Measurements from ENCODE around the gene SAMMSON. TPM values are rescaled to one million over a fixed set of nuclear protein-coding genes. Genes with fewer than 3 reads are reported as not detected.

The SAMMSON gene
- total and polyA plus RNA-seq, 4 donors, result not detected

DNA sequence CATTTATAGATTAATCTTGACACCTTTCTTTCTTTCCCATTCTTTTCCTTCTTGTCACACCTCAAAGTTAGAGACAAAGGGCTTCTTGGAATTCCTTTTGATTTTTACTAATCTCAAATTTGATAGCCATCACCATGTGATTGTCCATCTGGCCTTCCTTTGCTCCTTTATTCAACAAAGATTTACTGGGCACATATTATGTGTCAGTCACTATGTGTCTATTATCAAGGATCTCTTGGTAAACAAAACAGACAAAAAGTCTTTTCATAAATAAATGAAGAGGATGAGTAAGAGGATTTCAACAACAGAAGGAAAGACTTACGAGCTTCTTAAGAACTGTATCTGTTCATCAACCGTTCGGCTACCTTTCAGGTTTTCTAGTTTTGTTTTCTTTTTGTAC lies 56.5 kb downstream of the SAMMSON start:
- H3K4me1 ChIP-seq (ENCODE audit: control insufficient read depth in 4 of 4, insufficient read depth in 4 of 4, low read length in 3 of 4), result no peaks in the 10 kb centered on the region
- 90% methylated on average over 3 of the region's 3 CpGs for WGBS
- no peaks in the 10 kb centered on the region for H3K36me3 ChIP-seq (ENCODE audit: control insufficient read depth in 4 of 4, insufficient read depth in 3 of 4, low read depth in 1 of 4, low read length in 3 of 4)
- H3K27ac ChIP-seq (ENCODE audit: low read depth in 1 of 2, low read length in 2 of 2), result no peak overlapping the region
- no peak overlapping the region for H3K9ac ChIP-seq (ENCODE audit: low read depth in 1 of 2, low read length in 2 of 2)
- no peak for DNase-seq (ENCODE audit: low spot score)
- H3K27me3 ChIP-seq (ENCODE audit: control insufficient read depth in 4 of 4, insufficient read depth in 4 of 4, low read length in 3 of 4), result peaks cover 0 to 4% (median 0%) of the 10 kb centered on the region in 4 donors
- TF ChIP-seq, protein P1, sequence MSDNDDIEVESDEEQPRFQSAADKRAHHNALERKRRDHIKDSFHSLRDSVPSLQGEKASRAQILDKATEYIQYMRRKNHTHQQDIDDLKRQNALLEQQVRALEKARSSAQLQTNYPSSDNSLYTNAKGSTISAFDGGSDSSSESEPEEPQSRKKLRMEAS (IDR thresholded peaks at IDR 0.05), result no peak
- no peak overlapping the region for H3K4me3 ChIP-seq (ENCODE audit: low read depth in 1 of 3, low read length in 3 of 3)
- no peaks in the 10 kb centered on the region for H3K9me3 ChIP-seq (ENCODE audit: control insufficient read depth in 4 of 4, low read length in 3 of 4)

DNA sequence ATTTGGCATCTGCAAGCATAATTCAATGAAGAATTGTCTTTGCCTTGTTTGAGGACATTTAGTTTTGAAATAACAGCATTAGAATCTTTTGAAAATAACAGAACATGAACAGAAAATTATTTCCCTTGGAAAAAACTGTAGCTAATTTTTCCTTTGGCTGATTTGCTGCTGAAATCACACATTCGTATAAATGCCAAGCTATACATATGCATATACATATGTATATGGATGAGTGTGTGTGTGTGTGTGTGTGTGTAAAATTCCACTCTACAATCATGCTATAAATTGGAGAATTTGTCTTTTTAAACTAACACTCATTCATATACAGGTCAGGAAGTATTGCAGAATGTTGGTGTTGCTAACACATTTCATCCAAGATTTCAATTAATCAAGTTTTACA lies 57.9 kb downstream of the SAMMSON start:
- TF ChIP-seq NR2F2 (IDR thresholded peaks at IDR 0.05), result no peak
- TF ChIP-seq TAF1 (conservative IDR thresholded peaks at IDR 0.05), result no peak
- TF ChIP-seq FOXA2 (IDR thresholded peaks at IDR 0.05), result no peak
- TF ChIP-seq HNF4A (conservative IDR thresholded peaks at IDR 0.05), result no peak
- TF ChIP-seq SP1 (IDR thresholded peaks at IDR 0.05), result no peak
- TF ChIP-seq, protein P2, sequence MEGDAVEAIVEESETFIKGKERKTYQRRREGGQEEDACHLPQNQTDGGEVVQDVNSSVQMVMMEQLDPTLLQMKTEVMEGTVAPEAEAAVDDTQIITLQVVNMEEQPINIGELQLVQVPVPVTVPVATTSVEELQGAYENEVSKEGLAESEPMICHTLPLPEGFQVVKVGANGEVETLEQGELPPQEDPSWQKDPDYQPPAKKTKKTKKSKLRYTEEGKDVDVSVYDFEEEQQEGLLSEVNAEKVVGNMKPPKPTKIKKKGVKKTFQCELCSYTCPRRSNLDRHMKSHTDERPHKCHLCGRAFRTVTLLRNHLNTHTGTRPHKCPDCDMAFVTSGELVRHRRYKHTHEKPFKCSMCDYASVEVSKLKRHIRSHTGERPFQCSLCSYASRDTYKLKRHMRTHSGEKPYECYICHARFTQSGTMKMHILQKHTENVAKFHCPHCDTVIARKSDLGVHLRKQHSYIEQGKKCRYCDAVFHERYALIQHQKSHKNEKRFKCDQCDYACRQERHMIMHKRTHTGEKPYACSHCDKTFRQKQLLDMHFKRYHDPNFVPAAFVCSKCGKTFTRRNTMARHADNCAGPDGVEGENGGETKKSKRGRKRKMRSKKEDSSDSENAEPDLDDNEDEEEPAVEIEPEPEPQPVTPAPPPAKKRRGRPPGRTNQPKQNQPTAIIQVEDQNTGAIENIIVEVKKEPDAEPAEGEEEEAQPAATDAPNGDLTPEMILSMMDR (IDR thresholded peaks at IDR 0.05; ENCODE audit: low read depth, low read length, missing input control), result no peak
- no peak for TF ChIP-seq GABPA (IDR thresholded peaks at IDR 0.05 in 1 of 2, conservative IDR thresholded peaks at IDR 0.05 in 1 of 2)
- TF ChIP-seq, protein P3, sequence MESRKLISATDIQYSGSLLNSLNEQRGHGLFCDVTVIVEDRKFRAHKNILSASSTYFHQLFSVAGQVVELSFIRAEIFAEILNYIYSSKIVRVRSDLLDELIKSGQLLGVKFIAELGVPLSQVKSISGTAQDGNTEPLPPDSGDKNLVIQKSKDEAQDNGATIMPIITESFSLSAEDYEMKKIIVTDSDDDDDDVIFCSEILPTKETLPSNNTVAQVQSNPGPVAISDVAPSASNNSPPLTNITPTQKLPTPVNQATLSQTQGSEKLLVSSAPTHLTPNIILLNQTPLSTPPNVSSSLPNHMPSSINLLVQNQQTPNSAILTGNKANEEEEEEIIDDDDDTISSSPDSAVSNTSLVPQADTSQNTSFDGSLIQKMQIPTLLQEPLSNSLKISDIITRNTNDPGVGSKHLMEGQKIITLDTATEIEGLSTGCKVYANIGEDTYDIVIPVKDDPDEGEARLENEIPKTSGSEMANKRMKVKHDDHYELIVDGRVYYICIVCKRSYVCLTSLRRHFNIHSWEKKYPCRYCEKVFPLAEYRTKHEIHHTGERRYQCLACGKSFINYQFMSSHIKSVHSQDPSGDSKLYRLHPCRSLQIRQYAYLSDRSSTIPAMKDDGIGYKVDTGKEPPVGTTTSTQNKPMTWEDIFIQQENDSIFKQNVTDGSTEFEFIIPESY (IDR thresholded peaks at IDR 0.05), result no peak
- no peak for TF ChIP-seq FOXA1 (IDR thresholded peaks at IDR 0.05)
- TF ChIP-seq HNF4G (IDR thresholded peaks at IDR 0.05), result no peak
- no peak for TF ChIP-seq YY1 (IDR thresholded peaks at IDR 0.05)
- DNase-seq (ENCODE audit: low spot score), result no peak
- peaks cover 0 to 4% (median 0%) of the 10 kb centered on the region in 4 donors for H3K27me3 ChIP-seq (ENCODE audit: control insufficient read depth in 4 of 4, insufficient read depth in 4 of 4, low read length in 3 of 4)
- H3K9me3 ChIP-seq (ENCODE audit: control insufficient read depth in 4 of 4, low read length in 3 of 4), result no peaks in the 10 kb centered on the region
- no peak overlapping the region for H3K9ac ChIP-seq (ENCODE audit: low read depth in 1 of 2, low read length in 2 of 2)
- H3K4me3 ChIP-seq (ENCODE audit: low read depth in 1 of 3, low read length in 3 of 3), result no peak overlapping the region
- no peaks in the 10 kb centered on the region for H3K36me3 ChIP-seq (ENCODE audit: control insufficient read depth in 4 of 4, insufficient read depth in 3 of 4, low read depth in 1 of 4, low read length in 3 of 4)
- whole genome bisulfite sequencing, result 80% methylated on average over 1 of the region's 1 CpG
- H3K27ac ChIP-seq (ENCODE audit: low read depth in 1 of 2, low read length in 2 of 2), result no peak overlapping the region
- no peaks in the 10 kb centered on the region for H3K4me1 ChIP-seq (ENCODE audit: control insufficient read depth in 4 of 4, insufficient read depth in 4 of 4, low read length in 3 of 4)

- 91% methylated on average over 5 of the region's 5 CpGs for WGBS
- no peaks in the 10 kb centered on the region for H3K9me3 ChIP-seq (ENCODE audit: control insufficient read depth in 4 of 4, low read length in 3 of 4)
- H3K36me3 ChIP-seq (ENCODE audit: control insufficient read depth in 4 of 4, insufficient read depth in 3 of 4, low read depth in 1 of 4, low read length in 3 of 4), result no peaks in the 10 kb centered on the region
- H3K9ac ChIP-seq (ENCODE audit: low read depth in 1 of 2, low read length in 2 of 2), result no peak overlapping the region
- H3K4me3 ChIP-seq (ENCODE audit: low read depth in 1 of 3, low read length in 3 of 3), result no peak overlapping the region
- no peak for DNase-seq (ENCODE audit: low spot score)
- no peak overlapping the region for H3K27ac ChIP-seq (ENCODE audit: low read depth in 1 of 2, low read length in 2 of 2)
- peaks cover 0 to 3% (median 0%) of the 10 kb centered on the region in 4 donors for H3K4me1 ChIP-seq (ENCODE audit: control insufficient read depth in 4 of 4, insufficient read depth in 4 of 4, low read length in 3 of 4)
- no peaks in the 10 kb centered on the region for H3K27me3 ChIP-seq (ENCODE audit: control insufficient read depth in 4 of 4, insufficient read depth in 4 of 4, low read length in 3 of 4)
- TF ChIP-seq SP1 (IDR thresholded peaks at IDR 0.05) (no peak), FOXA2 (IDR thresholded peaks at IDR 0.05) (no peak), NR2F2 (IDR thresholded peaks at IDR 0.05) (no peak), HNF4G (IDR thresholded peaks at IDR 0.05) (no peak), EGR1 (IDR thresholded peaks at IDR 0.05; ENCODE audit: low read depth in 2 of 2) (no peak), RXRA (IDR thresholded peaks at IDR 0.05) (no peak), TAF1 (conservative IDR thresholded peaks at IDR 0.05) (no peak), RAD21 (IDR thresholded peaks at IDR 0.05) (no peak), HNF4A (conservative IDR thresholded peaks at IDR 0.05) (no peak)
- TF ChIP-seq, protein P3 (IDR thresholded peaks at IDR 0.05), result no peak
- TF ChIP-seq, protein P4, sequence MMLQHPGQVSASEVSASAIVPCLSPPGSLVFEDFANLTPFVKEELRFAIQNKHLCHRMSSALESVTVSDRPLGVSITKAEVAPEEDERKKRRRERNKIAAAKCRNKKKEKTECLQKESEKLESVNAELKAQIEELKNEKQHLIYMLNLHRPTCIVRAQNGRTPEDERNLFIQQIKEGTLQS (IDR thresholded peaks at IDR 0.05), result no peak
- TF ChIP-seq, protein P5, sequence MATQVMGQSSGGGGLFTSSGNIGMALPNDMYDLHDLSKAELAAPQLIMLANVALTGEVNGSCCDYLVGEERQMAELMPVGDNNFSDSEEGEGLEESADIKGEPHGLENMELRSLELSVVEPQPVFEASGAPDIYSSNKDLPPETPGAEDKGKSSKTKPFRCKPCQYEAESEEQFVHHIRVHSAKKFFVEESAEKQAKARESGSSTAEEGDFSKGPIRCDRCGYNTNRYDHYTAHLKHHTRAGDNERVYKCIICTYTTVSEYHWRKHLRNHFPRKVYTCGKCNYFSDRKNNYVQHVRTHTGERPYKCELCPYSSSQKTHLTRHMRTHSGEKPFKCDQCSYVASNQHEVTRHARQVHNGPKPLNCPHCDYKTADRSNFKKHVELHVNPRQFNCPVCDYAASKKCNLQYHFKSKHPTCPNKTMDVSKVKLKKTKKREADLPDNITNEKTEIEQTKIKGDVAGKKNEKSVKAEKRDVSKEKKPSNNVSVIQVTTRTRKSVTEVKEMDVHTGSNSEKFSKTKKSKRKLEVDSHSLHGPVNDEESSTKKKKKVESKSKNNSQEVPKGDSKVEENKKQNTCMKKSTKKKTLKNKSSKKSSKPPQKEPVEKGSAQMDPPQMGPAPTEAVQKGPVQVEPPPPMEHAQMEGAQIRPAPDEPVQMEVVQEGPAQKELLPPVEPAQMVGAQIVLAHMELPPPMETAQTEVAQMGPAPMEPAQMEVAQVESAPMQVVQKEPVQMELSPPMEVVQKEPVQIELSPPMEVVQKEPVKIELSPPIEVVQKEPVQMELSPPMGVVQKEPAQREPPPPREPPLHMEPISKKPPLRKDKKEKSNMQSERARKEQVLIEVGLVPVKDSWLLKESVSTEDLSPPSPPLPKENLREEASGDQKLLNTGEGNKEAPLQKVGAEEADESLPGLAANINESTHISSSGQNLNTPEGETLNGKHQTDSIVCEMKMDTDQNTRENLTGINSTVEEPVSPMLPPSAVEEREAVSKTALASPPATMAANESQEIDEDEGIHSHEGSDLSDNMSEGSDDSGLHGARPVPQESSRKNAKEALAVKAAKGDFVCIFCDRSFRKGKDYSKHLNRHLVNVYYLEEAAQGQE (IDR thresholded peaks at IDR 0.05), result no peak
- TF ChIP-seq, protein P1 (IDR thresholded peaks at IDR 0.05), result no peak
These were observed 61.6 kb downstream of the SAMMSON start for GRCh38 chr3:70061096-70061495.

Data from liver (tissue), 9 donors.